BLaER1 (cell line): ENCODE data around the gene CACNA2D3.
"Not testable (repeated sequence)": the region's sequence is repeated elsewhere in the genome, so short reads cannot be mapped to it uniquely, and the experiment has no call there.

Experiments
- H3K27ac ChIP-seq: shearing (Covaris generic); formaldehyde crosslinking; 2 replicates; pipeline ENCODE4 v1.8.1; 2022
- H3K27me3 ChIP-seq: shearing (Covaris generic); formaldehyde crosslinking; 2 replicates; pipeline ENCODE4 v1.8.1; 2022
- H3K36me3 ChIP-seq: shearing (Covaris generic); formaldehyde crosslinking; 2 replicates; pipeline ENCODE4 v1.8.1; 2022
- H3K4me1 ChIP-seq: shearing (Covaris generic); formaldehyde crosslinking; 2 replicates; pipeline ENCODE4 v1.8.1; 2022
- H3K4me2 ChIP-seq: shearing (Covaris generic); formaldehyde crosslinking; 2 replicates; pipeline ENCODE4 v1.8.1; 2022
- H3K4me3 ChIP-seq: shearing (Covaris generic); formaldehyde crosslinking; 2 replicates; pipeline ENCODE4 v1.8.1; 2022
- H3K9ac ChIP-seq: shearing (Covaris generic); formaldehyde crosslinking; 2 replicates; pipeline ENCODE4 v1.8.1; 2022
- H3K9me3 ChIP-seq: shearing (Covaris generic); formaldehyde crosslinking; 2 replicates; pipeline ENCODE4 v1.8.1; 2022
- H4K20me1 ChIP-seq: shearing (Covaris generic); formaldehyde crosslinking; 2 replicates; pipeline ENCODE4 v1.8.1; 2022
- Cebpa-rat ChIP-seq: shearing (Covaris generic); IDR thresholded peaks from 2 replicates; pipeline ENCODE4 v1.8.1; 2022

CACNA2D3 gene

DNA sequence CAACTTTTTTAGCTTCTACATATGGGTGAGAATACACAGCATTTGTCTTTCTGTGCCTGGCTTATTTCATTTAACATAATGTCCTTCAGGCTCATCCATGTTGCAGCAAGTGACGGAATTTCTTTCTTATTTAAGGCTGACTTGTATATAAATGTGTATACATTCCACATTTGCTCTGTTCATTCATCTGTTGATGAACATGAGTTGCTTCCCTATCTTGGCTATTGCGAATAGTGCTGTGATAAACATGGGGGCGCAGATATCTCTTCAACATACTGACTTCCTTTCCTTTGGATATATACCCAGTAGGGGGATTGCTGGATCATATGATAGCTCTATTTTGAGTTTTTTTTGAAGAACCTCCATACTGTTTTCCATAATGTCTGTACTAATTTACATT is 332.5 kb downstream of the CACNA2D3 start:
- no peaks in the 10 kb centered on the region for H3K4me1 ChIP-seq
- H3K36me3 ChIP-seq: no peaks in the 10 kb centered on the region
- H3K27ac ChIP-seq: no peak overlapping the region
- no peaks in the 10 kb centered on the region for H4K20me1 ChIP-seq
- H3K4me3 ChIP-seq: no peak overlapping the region
- TF ChIP-seq Cebpa-rat: no peak
- no peaks in the 10 kb centered on the region for H3K27me3 ChIP-seq
- H3K4me2 ChIP-seq: no peak overlapping the region
- no peak overlapping the region for H3K9ac ChIP-seq
- 0 out of 2 replicates have a peak, but pooled peaks cover 6% of the 10 kb centered on the region for H3K9me3 ChIP-seq

GRCh38 chr3:54458357-54458756 is 336.0 kb downstream of the CACNA2D3 start:
- Histone ChIP-seq H3K9me3 (0 out of 2 replicates have a peak, but pooled peaks cover 6% of the 10 kb centered on the region), H3K4me3 (no peak overlapping the region), H3K4me1 (no peaks in the 10 kb centered on the region), H3K27ac (no peak overlapping the region), H3K27me3 (no peaks in the 10 kb centered on the region), H3K9ac (no peak overlapping the region), H3K36me3 (no peaks in the 10 kb centered on the region), H3K4me2 (no peak overlapping the region), H4K20me1 (no peaks in the 10 kb centered on the region)
- no peak for TF ChIP-seq Cebpa-rat

- not testable (repeated sequence) for H3K27me3 ChIP-seq, H3K27ac ChIP-seq, H3K4me3 ChIP-seq, H4K20me1 ChIP-seq, H3K36me3 ChIP-seq, H3K9ac ChIP-seq, H3K4me1 ChIP-seq, H3K4me2 ChIP-seq
- peaks cover 16% of the 10 kb centered on the region for H3K9me3 ChIP-seq
Observed at GRCh38 chr3:54464554-54464953, 342.2 kb downstream of the CACNA2D3 start.

DNA sequence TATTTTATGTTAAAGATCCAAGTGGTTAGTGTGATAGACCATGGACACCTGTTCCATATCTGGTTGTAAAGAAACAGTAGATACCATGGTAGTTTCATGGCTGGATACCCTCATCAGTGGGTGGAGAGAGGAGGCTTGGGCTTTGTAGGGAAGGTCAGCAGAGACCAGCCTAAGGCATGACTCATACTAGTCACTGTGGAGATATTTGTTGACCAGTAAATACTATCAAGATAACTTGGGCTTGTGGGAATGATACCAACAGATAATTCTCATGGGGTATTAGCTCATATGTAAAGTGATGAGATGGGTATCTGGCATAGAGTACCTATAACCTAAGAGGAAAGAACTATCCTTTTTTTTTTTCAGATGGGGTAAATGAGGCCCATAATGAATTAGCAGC is 354.5 kb downstream of the CACNA2D3 start:
- Histone ChIP-seq H4K20me1 (no peaks in the 10 kb centered on the region), H3K9ac (no peak overlapping the region), H3K9me3 (peaks cover 12% of the 10 kb centered on the region), H3K27ac (no peak overlapping the region), H3K4me1 (no peaks in the 10 kb centered on the region), H3K4me2 (no peak overlapping the region), H3K36me3 (no peaks in the 10 kb centered on the region), H3K4me3 (no peak overlapping the region), H3K27me3 (no peaks in the 10 kb centered on the region)
- no peak for TF ChIP-seq Cebpa-rat

GRCh38 chr3:54481606-54482365 is 359.4 kb downstream of the CACNA2D3 start:
- Histone ChIP-seq H3K36me3 (no peaks in the 10 kb centered on the region), H3K4me2 (no peak overlapping the region), H3K9ac (no peak overlapping the region), H3K4me1 (no peaks in the 10 kb centered on the region), H3K9me3 (no peaks in the 10 kb centered on the region), H4K20me1 (no peaks in the 10 kb centered on the region), H3K27ac (no peak overlapping the region), H3K4me3 (no peak overlapping the region), H3K27me3 (no peaks in the 10 kb centered on the region)
- TF ChIP-seq Cebpa-rat: no peak

DNA sequence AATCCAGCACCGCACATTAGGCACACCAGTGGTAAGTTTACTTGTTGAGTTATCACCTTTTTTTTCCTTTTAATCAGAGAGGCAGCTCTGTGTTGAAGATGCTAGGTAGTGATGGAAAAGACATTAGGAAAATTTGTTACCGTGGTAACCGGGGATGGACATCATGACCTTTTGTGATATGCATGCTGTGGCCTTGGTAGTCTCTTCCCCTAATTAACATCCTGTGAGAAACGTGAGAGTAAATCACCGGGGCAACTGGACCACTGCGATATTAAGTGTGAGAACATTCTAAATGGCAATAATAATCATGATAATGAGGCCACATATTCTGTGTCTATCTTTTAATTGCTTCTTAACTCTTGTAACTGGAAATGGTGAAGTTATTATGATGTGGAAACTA is 362.0 kb downstream of the CACNA2D3 start:
- no peak for TF ChIP-seq Cebpa-rat
- no peak overlapping the region for H3K27ac ChIP-seq
- no peaks in the 10 kb centered on the region for H3K4me1 ChIP-seq
- no peaks in the 10 kb centered on the region for H4K20me1 ChIP-seq
- H3K4me2 ChIP-seq: no peak overlapping the region
- H3K36me3 ChIP-seq: no peaks in the 10 kb centered on the region
- no peaks in the 10 kb centered on the region for H3K9me3 ChIP-seq
- H3K9ac ChIP-seq: no peak overlapping the region
- H3K4me3 ChIP-seq: no peak overlapping the region
- no peaks in the 10 kb centered on the region for H3K27me3 ChIP-seq

- Histone ChIP-seq H3K4me1 (no peaks in the 10 kb centered on the region), H3K9ac (no peak overlapping the region), H3K27me3 (no peaks in the 10 kb centered on the region), H3K36me3 (no peaks in the 10 kb centered on the region), H3K4me2 (no peak overlapping the region), H4K20me1 (no peaks in the 10 kb centered on the region), H3K9me3 (no peaks in the 10 kb centered on the region), H3K27ac (no peak overlapping the region), H3K4me3 (no peak overlapping the region)
- no peak for TF ChIP-seq Cebpa-rat
Observed at GRCh38 chr3:54486317-54486716, 364.0 kb downstream of the CACNA2D3 start.

- Histone ChIP-seq H3K9me3 (no peaks in the 10 kb centered on the region), H3K4me1 (no peaks in the 10 kb centered on the region), H3K36me3 (no peaks in the 10 kb centered on the region), H3K27me3 (no peaks in the 10 kb centered on the region), H3K9ac (no peak overlapping the region), H3K4me3 (no peak overlapping the region), H3K27ac (no peak overlapping the region), H3K4me2 (no peak overlapping the region), H4K20me1 (no peaks in the 10 kb centered on the region)
- no peak for TF ChIP-seq Cebpa-rat
Observed at GRCh38 chr3:54488297-54488696, 365.9 kb downstream of the CACNA2D3 start.

- H3K27ac ChIP-seq: no peak overlapping the region
- no peak overlapping the region for H3K4me2 ChIP-seq
- no peaks in the 10 kb centered on the region for H3K36me3 ChIP-seq
- H3K4me3 ChIP-seq: no peak overlapping the region
- no peak for TF ChIP-seq Cebpa-rat
- no peaks in the 10 kb centered on the region for H3K9me3 ChIP-seq
- no peak overlapping the region for H3K9ac ChIP-seq
- no peaks in the 10 kb centered on the region for H3K4me1 ChIP-seq
- no peaks in the 10 kb centered on the region for H3K27me3 ChIP-seq
- H4K20me1 ChIP-seq: no peaks in the 10 kb centered on the region
Observed at GRCh38 chr3:54494209-54494608, 371.9 kb downstream of the CACNA2D3 start.

DNA sequence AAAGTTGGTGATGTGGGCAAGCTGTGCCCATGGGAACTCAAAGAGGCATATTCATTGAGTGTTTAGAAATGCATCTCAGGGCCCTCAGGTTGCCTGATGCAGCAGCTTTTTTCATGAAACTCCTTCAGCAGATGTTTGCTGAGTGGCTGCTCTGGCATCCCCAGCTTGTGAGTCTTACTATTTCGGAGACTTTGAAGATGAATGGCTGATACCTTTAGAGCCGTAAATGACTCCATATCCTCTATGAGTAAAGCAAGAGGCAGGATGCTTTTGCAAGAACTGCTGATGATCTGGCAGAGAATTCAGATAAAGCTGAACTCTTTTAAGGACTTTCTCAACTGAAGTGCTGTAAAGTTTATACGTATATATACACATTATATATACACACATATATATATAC is 384.3 kb downstream of the CACNA2D3 start:
- Histone ChIP-seq H3K4me3 (no peak overlapping the region), H3K27me3 (no peaks in the 10 kb centered on the region), H3K27ac (no peak overlapping the region), H4K20me1 (no peaks in the 10 kb centered on the region), H3K9ac (no peak overlapping the region), H3K4me2 (no peak overlapping the region), H3K9me3 (no peaks in the 10 kb centered on the region), H3K36me3 (no peaks in the 10 kb centered on the region), H3K4me1 (0 out of 2 replicates have a peak, but pooled peaks cover 7% of the 10 kb centered on the region)
- TF ChIP-seq Cebpa-rat: no peak
